ENCODE measurements around the gene SPEN.

SPEN gene

DNA sequence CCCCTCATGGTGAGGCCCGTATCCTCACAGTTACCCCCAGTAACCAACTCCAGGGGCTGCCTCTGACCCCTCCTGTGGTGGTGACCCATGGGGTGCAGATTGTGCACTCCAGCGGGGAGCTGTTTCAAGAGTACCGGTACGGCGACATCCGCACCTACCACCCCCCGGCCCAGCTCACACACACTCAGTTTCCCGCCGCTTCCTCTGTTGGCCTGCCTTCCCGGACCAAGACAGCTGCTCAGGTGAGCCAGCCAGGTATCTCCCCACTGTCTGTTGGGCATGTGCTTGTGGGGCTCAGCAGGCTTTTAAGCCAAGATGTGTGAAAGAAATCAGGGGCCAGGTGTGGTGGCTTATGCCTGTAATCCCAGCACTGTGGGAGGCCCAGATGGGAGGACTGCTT, 88.5 kb downstream of the SPEN start:
- DNase-seq = no peak
- no peak for TF ChIP-seq GATA1 (IDR thresholded peaks at IDR 0.05; ENCODE audit: low read depth, low read length)
- TF ChIP-seq POLR2A (IDR thresholded peaks at IDR 0.05; ENCODE audit: low read length) = no peak

DNA sequence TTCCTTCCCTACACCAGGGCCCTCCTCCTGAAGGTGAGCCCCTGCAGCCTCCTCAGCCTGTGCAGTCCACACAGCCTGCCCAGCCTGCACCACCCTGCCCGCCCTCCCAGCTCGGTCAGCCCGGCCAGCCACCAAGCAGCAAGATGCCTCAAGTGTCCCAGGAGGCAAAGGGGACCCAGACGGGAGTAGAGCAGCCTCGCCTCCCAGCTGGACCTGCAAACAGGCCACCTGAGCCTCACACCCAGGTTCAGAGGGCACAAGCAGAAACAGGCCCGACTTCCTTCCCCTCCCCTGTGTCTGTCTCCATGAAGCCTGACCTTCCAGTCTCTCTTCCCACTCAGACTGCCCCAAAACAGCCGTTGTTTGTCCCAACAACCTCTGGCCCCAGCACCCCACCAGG, 89.6 kb downstream of the SPEN start:
- TF ChIP-seq POLR2A (IDR thresholded peaks at IDR 0.05; ENCODE audit: low read length) (no peak), GATA1 (IDR thresholded peaks at IDR 0.05; ENCODE audit: low read depth, low read length) (no peak)
- DNase-seq = no peak

DNA sequence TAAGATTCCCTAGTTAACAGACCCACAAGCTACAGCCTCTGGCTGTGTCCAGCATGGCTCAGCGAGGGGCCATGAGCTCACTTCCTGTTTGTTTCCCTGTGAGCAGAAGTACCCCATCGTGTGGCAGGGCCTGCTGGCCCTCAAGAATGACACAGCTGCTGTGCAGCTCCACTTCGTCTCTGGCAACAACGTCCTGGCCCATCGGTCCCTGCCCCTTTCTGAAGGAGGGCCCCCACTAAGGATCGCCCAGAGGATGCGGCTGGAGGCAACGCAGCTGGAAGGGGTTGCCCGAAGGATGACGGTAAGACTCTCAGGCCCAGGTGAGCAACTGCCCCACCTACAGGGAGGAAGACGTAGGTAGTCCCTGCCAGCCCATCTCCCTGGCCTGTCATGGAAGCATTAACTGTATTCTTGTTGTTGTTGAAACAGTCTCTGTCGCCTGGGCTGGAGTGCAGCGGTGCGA, 90.2 kb downstream of the SPEN start:
- TF ChIP-seq POLR2A (IDR thresholded peaks at IDR 0.05; ENCODE audit: low read length) (no peak), GATA1 (IDR thresholded peaks at IDR 0.05; ENCODE audit: low read depth, low read length) (no peak)
- DNase-seq = no peak

DNA sequence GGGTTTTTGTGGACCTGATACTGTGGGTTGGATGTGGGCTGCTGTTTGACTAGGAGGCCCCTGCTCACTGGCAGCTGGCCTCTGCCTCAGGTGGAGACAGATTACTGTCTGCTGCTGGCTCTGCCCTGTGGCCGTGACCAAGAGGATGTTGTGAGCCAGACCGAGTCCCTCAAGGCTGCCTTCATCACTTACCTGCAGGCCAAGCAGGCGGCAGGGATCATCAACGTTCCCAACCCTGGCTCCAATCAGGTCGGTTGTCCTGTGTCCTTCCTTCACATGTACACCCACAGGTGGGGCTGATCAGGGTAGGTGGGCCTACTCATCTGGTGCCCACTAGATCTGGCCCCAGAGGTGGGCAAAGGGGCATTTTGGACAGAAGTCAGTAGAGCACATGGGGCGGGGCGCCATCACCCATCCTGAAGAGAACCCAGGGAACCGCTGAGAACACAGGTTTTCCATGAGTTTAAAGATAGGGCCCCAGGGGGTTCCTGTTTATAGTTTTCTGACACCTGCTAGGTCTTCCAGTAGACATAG, 91.2 kb downstream of the SPEN start:
- no peak for DNase-seq
- TF ChIP-seq POLR2A (IDR thresholded peaks at IDR 0.05; ENCODE audit: low read length) (no peak), GATA1 (IDR thresholded peaks at IDR 0.05; ENCODE audit: low read depth, low read length) (no peak)

DNA sequence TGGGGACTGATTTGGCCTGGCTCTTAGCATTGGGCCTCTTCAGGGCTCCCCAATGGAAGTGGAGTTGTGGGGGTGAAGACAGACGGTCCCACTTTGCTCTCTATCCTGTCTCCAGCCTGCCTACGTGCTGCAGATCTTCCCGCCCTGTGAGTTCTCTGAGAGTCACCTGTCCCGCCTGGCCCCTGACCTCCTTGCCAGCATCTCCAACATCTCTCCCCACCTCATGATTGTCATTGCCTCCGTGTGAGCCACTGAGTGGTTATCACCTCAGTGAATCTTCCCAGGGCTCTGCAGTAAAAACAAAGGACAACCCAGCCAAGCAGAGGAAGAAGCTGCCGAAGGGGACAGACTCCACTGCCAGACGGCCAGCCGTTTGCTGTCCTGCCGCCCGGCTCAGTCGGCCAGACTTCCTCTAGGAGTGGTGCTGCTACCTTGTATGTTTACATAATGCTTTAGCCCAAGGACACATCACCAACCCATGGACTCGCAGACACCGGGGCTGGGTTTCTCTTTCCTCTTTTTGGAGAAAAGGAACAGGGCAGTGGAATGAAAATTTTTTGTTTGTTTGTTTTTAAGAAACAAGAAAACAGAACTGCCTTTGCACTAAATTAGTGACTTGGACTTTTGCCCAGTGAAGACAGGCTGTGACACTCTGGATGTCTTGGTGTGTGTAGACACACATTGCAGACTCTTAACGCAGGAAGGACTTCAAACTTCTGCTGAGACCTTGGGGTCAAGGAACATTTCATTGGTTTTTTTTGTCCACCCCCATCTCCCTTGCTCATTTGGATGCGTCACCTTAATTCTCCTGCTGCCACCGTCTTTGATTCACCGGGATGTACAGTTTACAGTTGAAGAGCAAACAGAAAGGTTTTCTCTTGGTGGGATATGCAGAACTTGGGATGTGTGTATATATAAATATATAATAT, 91.9 kb downstream of the SPEN start:
- DNase-seq = no peak
- TF ChIP-seq GATA1 (IDR thresholded peaks at IDR 0.05; ENCODE audit: low read depth, low read length) (no peak), POLR2A (IDR thresholded peaks at IDR 0.05; ENCODE audit: low read length) (no peak)

DNA sequence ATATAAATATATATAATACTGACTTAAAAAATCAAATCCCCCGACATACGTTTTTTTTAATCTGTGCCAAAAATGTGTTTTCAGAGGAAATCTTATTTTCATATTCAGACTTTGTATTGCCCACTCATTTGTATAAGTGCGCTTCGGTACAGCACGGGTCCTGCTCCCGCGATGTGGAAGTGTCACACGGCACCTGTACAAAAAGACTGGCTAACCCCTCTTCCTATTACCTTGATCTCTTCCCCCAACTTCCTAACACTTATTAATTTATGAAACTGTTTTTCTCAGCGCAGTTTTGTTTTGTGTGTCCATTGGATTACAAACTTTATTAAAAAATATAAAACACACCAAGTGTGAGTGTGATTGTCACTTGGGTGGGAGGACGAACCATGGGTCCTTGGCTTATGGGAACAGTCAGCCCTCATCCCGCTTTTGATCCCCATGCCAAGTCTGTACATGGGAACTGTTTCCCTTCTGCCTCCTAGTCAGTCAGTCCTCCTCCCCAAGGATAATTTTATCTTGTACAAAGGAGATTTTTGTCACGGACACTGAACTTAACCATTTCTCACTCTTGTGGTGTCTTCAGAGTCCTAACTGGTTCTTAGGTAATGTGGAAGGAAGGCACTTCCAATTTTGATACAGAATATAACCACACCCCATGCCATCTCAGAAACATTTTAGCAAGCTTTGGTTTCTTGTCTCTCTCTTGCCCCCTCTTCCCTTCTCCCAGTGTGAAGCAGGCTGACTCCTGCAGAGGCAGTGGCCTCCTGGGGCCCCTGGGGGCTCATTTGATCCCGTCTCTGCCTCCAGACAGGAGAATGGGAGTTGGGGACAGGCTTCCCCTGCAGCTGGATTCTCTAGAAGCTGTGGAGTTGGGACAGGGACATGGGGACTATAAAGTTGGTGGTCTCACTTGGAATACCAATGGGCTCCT, 92.9 kb downstream of the SPEN start:
- no peak for DNase-seq
- TF ChIP-seq POLR2A (IDR thresholded peaks at IDR 0.05; ENCODE audit: low read length) (no peak), GATA1 (IDR thresholded peaks at IDR 0.05; ENCODE audit: low read depth, low read length) (no peak)

DNA sequence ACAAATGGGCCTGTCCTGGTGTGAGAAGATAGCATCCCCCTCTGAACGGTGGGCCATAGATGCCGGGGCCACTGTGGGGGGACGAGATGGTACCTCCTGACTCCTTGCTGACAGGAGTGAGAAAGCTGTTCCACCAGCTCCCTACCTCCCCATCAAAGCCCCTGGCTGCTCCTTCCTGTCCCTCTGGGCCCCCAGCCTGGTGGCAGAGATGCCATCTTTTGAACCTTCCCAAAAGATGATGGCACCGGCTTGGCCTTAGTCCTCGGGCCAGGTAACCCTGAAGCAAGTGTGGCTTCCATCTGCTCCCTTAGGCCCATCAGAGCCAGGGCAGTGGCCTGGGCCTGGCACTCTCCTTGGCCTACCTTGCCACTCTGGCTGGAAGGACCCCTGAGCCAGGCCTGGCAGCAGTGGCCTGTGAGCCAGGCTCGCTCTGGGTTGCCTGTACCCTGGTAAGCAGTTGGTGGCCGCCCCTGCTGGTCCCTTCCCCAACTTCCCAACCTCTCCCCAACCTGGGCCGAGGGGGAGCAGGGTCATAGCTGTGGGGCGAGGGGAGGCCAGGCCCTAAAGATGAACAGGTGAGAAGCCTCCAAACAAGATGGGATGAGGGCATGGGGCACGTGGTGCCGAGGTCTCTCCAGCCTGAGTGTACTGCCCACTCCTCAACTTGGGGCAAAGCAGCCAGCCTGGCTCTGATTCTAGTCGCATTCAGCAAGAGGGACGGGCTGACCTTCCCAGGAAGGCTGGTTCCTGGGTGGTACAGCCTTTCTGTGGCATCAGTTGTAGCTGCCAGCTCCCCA, 93.7 kb downstream of the SPEN start:
- DNase-seq = no peak
- TF ChIP-seq GATA1 (IDR thresholded peaks at IDR 0.05; ENCODE audit: low read depth, low read length) = no peak

DNA sequence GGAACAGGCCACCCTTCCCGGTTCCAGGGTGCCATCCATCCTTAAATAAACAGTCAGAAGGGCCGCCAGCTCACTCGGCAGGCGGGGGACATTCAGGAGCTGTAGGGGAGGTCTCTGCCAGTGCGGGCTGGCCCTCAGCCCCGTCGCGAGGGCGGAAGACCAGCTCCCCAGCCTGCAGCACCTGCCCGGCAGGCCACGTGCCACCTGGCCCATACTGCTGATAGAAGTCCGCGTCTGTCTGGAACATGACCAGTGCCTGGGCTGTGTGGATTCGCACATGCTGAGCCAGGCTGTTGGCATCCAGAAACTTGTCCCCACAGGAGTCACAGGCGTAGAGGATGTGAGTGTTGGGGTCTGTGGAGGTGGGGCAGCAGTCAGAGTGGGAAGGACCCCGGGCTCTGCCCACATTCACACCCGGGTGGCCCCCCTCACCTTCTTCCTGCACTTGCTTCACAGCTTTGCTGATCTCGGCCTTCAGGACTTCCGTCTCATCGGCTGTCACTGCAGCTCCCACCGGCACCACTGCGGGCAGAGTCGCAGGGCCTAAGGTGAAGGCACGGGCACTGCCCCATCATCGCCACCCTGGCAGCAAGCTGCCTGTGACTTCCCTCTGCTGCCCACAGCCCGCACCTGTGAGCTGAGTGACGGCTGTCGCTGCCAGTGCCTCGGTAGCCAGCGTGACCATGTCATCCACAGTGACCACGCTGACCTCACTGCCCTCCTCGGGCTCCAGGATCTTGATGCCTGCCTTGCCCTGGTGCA, 94.6 kb downstream of the SPEN start:
- TF ChIP-seq POLR2A (IDR thresholded peaks at IDR 0.05; ENCODE audit: low read length) = no peak
- no peak for TF ChIP-seq GATA1 (IDR thresholded peaks at IDR 0.05; ENCODE audit: low read depth, low read length)
- DNase-seq = no peak

DNA sequence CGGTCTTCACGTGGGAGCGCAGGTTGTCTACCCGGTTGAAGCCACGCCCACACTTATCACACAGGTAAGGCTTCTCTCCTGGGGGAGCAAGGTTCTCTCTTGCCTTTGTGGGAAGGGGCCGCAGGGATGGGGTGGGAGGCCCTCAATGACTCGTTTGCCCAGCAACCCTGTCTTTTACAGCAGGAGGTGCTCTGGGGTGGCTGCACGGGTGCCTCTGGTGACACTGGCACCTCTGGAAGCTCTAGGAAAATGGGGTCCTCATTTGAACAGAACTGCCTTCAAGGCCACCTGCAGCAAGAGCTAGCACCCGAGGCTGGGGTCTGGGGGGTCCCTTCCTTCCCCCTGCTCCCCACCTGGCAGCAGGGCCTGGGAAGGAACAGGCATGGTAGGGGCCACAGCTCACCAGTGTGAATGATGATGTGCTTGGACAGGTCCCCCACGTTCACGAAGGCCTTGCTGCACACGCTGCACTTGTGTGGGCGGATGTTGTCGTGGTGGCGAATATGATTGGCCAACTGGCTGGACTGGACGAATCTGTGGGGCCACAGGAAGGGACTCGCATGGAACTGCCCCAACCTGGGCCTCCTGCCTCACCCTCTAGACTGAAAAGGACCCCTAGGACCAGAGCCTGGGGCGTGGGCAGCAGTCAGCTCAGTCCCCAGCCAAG, 95.3 kb downstream of the SPEN start:
- TF ChIP-seq GATA1 (IDR thresholded peaks at IDR 0.05; ENCODE audit: low read depth, low read length) (no peak), POLR2A (IDR thresholded peaks at IDR 0.05; ENCODE audit: low read length) (no peak)
- DNase-seq = no peak

DNA sequence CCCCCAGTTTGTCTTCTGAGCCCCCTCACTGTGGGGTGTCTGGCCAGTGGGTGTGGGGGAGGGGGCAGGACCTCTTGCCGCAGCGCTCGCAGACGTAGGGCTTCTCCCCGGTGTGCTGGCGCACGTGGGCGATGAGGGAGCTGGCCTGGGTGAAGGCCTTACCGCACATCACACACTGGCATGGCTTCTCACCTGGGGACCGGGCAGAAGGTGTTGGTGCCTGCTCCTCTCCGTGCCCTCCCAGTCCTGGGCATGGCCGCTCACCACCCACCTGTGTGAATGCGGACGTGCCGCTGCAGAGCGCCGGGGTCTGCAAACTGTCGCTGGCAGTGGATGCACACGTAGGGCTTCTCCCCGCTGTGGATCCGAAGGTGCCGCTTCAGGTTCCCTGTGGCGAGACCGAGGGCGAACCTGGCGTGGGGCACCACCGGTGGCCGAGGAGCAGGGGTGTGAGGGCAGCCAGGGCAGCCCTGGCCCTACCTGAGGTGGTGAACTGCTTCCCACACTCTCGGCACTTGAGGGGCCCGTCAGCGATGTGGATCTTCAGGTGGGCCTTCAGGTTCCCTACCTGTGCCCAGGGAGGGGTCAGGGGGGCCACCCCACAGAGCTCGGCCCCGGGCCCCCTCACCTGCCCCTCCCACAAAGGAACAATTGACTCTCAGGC, 96.0 kb downstream of the SPEN start:
- TF ChIP-seq GATA1 (IDR thresholded peaks at IDR 0.05; ENCODE audit: low read depth, low read length) (no peak), POLR2A (IDR thresholded peaks at IDR 0.05; ENCODE audit: low read length) (no peak)
- no peak for DNase-seq

DNA sequence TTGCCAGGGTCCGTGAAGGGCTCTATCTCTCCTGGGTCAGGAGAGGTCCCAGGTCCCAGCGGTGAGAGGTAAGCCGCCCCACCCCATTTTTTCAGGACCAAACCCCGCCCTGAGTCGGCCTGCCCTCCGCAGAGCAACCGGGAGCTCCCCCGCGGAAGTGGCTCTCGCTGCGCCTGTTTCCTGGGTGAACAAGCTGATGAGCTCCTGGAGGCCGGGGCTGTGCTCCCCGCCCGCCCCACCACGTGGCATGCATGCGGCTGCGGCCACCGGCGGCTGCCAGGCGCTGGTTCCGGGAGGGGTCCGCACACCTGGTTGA, 96.4 kb downstream of the SPEN start:
- TF ChIP-seq GATA1 (IDR thresholded peaks at IDR 0.05; ENCODE audit: low read depth, low read length) (no peak), POLR2A (IDR thresholded peaks at IDR 0.05; ENCODE audit: low read length) (no peak)
- DNase-seq = no peak
